Adrenal gland (tissue), 5 donors: ENCODE measurements around the gene PTPRN2.

Source experiments
- CTCF ChIP-seq, 6 experiments: fragments of 450-650 bp in 4 of 6; fragments of 200-600 bp in 2 of 6; sonication (generic) in 1 of 6; IDR thresholded peaks; 1 replicate in 5 of 6; 2 replicates in 1 of 6; pipeline versions ENCODE4 v1.5.1 to v1.8.0; 2016 to 2021; ENCODE audit warnings: antibody characterized with exemption in 6 of 6, mild to moderate bottlenecking in 2 of 6, moderate library complexity in 1 of 6
- POLR2A ChIP-seq, 2 donors: fragments of 450-650 bp; IDR thresholded peaks; one replicate each; pipeline ENCODE4 v1.6.1; 2017; ENCODE audit warnings: antibody characterized with exemption in 2 of 2, mild to moderate bottlenecking in 2 of 2, moderate library complexity in 1 of 2
- donor health status: DM: no; HTN: no; CAD: no.

DNA sequence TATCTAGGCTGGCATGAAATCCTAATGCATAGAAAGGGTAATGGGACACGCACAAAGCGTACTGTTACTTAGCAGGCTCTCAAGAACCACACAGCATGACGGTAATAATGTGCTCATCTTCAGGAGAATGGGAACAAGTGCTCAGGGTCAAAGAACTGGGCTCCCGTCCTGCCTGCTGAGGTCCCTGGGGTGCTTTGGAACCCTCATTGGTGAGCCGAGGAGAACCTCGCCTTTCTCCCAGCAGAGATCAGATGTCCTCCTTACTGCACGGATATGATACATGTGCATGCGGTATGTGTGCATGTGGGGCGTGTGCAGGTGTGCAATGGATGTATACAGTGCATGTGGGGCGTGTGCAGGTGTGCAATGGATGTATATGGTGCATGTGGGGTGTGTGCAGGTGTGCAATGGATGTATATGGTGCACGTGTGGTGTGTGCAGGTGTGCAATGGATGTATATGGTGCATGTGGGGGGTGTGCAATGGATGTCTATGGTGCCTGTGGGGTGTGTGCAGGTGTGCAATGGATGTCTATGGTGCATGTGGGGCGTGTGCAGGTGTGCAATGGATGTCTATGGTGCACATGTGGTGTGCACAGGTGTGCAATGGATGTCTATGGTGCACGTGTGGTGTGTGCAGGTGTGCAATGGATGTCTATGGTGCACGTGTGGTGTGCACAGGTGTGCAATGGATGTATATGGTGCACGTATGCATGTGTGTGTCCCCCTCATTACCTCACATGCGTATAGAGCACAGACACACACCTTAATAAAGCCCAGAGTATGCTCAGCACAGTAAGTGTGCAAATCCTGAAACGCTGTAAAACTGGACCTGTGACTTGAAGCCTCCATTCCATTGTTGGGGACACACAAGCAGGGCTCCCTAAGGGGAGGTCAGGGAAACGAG lies 336.3 kb downstream of the PTPRN2 start:
- TF ChIP-seq CTCF (IDR thresholded peaks at IDR 0.05): no peak
- no peak for TF ChIP-seq POLR2A (IDR thresholded peaks at IDR 0.05)
